GM19043 (cell line): ENCODE measurements around the gene NRTN.
A peak's percentile ranks its signal among the peaks of the same experiment; 100 is the strongest.

Source experiments
- ATAC-seq: cut with Tn5 transposase; IDR thresholded peaks from one replicate; pipeline ENCODE4 v1.9.1; 2021; ENCODE audit warnings: low read depth; ENCODE audit not compliant: unreplicated experiment

NRTN gene

DNA sequence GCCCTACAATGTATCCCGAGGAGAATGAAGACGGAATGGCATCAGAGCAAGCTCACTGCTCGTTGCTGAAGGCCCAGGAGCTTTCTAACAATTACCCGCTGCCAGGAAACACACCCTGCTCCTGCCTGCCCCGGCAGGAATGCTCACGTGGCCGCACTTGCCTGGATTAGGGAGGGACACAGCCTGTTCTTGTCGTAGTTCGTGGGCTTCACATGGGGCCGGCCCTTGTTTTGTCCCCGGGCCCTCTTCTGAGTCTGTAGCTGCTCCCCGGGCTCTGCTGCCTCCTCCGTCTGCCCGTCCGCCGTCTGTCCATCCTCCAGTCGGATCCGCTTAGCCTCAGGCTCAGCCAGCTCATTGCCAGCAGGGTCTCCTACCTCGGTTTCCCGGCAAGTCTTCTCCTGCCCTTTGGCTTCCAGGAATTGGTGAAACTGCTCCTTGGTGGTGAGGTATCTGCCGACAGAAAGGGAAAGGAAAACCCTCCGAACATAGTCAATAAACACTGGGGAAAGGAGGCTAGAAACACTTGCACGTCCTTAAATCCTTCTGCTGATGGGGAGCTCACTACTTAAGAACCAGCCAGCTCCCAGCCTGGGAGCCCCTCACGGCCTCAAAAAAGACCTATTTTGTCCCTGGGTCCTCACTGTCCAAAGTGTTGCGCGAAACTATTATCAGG lies 14.8 kb upstream of the NRTN start:
- no peak for ATAC-seq

GRCh38 chr19:5790559-5791520 lies 14.0 kb upstream of the NRTN start, which contains the start of gene DUS3L:
Gene DUS3L (minus strand): TSS chr19:5791163. CDS start chr19:5791141, 22 bp downstream.
- peak; percentile 87 for ATAC-seq

GRCh38 chr19:5792224-5792623 lies 12.6 kb upstream of the NRTN start:
- ATAC-seq: no peak

DNA sequence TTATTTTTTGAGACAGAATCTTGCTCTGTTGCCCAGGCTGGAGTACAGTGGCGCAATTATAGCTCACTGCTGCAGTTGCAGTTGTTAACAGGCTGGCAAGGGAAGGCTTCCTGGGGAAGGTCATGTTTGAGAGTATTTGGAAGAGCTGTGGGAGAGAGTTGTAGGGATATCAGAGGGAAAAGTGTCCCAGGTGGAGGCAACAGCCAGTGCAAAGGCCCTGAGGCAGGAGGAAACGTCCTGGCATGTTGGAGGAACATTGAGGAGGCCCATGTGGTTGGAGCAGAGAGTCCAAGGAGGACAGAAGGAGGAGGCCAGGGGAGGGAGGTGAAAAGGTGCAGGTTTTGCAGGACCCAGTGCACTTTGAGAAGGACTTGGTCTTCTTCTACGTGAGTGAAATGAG lies 11.7 kb upstream of the NRTN start:
- ATAC-seq: no peak

- ATAC-seq: no peak
Observed at GRCh38 chr19:5795382-5795919, 9.4 kb upstream of the NRTN start.

DNA sequence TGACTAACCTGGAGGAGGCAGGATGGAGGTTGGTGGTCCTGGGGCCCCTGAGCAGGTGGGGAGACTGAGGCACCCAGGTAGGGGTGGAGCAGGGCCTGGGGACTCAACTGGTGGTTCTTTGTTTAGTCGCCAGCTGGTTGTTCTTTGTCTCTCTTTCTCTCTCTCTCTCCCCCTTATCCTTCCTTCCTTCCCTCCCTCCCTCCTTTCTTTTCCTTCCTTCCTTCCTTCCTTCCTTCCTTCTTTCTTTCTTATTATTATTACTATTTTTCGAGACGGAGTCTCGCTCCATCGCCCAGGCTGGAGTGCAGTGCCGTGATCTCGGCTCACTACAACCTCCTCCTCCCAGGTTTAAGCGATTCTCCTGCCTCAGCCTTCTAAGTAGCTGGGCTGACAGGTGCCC lies 6.6 kb upstream of the NRTN start:
- ATAC-seq: no peak

GRCh38 chr19:5799247-5800241 lies 5.3 kb upstream of the NRTN start:
- ATAC-seq: no peak

DNA sequence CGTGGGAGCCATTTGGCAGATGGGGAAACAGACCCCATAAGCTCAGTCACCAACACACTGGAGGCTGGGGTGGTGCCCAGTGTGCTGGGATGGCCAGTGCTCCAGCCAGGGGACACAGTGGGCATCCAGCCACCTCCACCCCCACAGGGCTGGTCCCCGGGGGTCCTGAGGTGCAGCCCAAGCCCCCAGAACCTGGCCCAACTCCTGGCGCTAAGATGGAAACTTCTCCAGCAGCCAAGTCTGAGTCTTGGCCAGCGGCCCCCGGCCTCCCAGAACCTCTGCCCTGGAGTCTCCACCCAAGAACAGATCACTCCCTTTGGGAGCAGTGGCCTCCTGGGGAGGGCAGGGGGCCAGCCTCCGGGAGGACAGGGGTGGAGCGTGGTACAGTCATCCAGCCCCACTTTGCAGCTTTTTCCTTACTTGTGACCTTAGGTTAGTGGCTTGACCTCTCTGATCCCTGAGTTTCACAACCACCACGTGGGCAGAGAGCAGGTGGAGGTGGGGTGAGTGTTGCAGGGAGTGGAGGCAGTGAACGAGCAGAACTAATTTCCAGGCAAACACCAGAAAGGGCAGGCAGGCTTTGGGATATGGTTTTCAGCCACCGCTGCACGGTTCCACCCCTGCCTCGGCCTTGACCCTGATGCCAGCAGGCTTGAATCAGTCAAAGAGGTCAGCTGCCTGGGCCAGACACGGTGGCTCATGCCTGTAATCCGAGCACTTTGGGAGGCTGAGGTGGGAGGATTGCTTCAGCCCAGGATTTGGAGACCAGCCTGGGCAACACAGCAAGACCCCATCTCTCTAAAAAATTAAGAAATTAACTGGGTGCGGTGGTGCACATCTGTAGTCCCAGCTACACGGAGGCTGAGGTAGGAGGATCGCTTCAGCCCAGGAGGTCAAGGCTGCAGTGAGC lies 4.3 kb upstream of the NRTN start:
- ATAC-seq: no peak

DNA sequence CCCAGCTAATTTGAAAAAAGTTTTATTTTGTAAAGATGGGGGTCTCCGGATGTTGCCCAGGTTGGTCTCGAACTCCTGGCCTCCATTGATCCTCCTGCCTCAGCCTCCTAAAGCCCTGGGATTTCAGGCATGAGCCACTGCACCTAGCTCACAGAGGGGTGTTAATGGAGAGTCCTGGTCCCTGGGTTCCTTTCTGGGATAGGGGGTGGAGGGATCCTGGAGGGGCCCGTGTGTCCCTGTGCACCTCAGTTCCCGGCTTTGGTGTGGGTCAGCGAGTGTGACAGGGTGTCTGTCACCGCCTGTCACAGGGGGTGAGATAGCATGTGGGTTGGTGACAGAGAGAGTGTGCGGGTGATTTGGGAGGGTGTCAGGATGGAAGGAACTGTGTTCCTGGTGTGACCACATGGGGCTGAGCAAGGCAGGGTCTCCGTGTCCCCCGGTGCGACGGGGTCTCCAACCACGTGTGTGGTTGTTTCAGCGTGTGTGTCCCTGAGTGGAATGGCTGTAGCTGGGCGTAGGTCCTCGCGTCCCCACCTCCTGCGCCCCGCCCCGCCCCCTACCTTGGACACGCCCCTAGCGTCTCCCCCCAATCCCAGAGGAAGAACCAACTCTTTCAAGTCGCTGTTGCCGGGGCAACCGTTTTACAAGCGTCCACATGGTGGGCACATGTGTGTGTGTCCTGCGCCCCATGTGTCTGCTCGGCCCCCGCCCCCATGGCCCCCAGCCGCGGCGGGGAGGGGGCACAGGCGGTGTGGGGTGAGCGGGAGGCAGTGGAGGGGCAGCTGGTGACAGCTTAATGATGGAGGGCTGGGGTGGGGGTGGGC lies 2.9 kb upstream of the NRTN start:
- no peak for ATAC-seq

DNA sequence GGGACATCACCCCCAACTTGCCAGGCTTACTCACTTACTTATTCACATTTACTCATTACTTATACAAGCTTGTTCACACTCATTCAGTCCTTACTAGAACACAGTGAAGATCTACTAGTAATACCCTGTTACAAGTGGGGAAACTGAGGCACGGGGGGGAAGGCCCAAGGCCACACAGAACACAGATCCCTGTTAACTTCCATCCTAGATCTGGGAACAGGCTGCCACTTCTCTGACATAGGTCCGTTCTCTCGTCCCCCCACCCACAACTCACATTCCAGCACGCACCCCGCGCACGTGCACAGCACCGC lies 1.5 kb upstream of the NRTN start:
- no peak for ATAC-seq

DNA sequence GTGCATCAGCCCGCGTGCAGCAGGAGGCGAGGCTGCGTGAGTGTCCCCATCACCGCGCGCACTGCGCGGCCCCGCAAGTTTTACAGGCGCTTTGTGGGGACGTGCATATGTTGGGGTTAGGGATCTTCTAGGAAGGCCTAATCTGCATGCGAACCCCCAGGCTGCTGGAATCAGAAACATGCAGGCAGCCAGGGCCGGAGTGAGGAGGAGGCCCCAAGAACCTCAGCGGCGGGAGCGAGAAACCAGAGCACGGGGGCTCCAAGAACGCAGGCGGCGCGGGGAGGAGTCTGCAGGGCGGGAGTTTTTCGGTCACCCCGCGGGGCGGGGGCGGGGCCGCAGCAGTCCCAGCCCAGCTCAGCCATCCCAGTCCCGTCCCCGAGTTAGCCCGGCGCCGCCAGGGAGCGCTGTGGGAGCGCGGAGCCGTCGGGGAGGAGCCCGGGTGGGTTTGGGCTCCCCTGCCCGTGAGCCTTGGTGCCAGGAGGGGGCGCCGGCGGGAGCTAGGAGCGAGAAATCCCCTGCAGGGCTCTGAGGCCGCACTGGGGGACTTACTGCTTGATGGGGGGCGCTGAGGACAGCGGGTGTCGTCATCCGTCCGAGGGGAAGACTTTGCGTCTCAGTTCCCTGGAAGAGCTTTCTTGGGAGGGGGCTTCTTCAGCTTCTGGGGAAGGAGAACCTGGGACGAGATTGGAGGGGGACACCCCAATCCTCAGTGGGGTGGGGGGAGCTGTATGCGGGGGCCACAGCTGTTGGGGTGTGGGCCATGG lies 933 bp upstream of the NRTN start:
- peak; percentile 74 for ATAC-seq

DNA sequence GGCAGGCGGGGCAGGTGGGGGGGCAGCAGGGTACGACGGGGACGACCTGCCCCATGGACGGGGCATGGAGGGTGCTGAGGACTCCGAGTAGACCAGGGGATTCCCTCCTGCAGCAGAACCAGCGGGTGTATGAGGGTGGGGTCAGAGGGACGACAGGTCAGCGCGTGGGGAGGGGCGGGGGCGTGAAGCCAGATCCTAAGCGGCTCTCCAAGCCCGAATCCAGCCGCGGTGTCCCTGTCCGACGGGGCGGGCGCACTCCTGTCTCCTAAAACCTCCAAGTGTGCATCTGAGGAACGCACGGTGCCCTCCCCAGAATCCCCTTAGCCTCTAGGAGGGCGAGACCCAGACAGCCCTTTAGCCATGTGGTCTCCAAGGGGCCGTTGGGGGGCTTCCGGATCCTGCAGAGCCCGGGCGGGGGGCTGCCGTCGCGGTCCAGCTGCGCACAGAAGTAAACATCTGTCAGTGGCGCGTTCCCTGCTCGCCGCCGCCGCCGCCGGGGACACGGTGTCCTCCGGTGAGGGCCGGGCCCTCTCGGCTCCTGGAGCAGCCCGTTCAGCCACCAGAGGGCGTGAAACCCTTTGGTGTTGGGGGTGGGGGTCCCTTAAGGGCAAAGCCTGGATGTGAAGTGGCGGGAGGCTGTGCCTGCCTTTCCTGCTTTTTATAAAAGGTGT lies 730 bp downstream of the NRTN start:
- ATAC-seq: no peak

DNA sequence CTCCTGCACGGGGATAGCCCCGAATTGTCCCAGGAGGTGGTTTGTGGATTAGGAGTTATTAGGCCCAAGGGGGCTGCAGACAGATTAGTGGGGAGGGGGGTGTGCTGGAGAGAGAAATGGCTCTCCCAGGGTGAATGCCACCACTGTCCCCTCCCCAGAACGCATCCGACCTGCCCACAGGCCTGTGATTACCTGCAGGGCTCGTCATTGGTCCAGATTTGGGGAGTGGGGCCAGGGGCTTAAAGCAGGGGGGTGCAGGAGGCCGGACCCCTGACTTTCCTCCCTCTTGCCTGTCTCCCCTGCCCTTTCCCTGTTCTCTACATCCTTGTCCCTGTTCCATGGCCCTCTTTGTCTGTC lies 1.2 kb downstream of the NRTN start:
- ATAC-seq: no peak

- ATAC-seq: no peak
Observed at GRCh38 chr19:5806905-5807304, 2.0 kb downstream of the NRTN start.

GRCh38 chr19:5808120-5808816 lies 3.4 kb downstream of the NRTN start:
- ATAC-seq: no peak

- no peak for ATAC-seq
Observed at GRCh38 chr19:5809053-5809452, 4.2 kb downstream of the NRTN start.

DNA sequence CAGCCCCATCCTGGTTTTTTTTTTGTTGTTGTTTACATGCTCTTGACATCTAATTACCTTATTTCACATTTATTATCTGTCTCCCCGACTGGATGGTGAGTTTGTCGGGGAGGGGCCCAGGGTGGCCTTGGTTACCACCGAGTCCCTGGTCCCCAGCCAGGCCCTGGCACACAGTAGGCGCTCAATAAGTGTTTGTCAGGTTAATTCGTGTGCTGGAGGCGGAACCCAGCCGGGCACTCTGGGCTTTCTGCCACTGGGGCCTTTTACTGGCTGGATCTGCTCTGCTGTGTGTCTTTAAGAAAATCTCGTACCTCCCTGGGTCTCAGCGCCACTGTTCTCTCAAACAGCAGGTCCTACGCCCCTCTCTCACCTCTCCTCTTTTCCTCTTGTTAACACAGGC lies 4.6 kb downstream of the NRTN start:
- no peak for ATAC-seq
